BLaER1 (cell line): ENCODE results near the gene VGLL3.

ENCODE experiments used
- H3K27ac ChIP-seq: shearing (Covaris generic); formaldehyde crosslinking; 2 replicates; pipeline ENCODE4 v1.8.1; 2022
- H3K27me3 ChIP-seq: shearing (Covaris generic); formaldehyde crosslinking; 2 replicates; pipeline ENCODE4 v1.8.1; 2022
- H3K36me3 ChIP-seq: shearing (Covaris generic); formaldehyde crosslinking; 2 replicates; pipeline ENCODE4 v1.8.1; 2022
- H3K4me1 ChIP-seq: shearing (Covaris generic); formaldehyde crosslinking; 2 replicates; pipeline ENCODE4 v1.8.1; 2022
- H3K4me2 ChIP-seq: shearing (Covaris generic); formaldehyde crosslinking; 2 replicates; pipeline ENCODE4 v1.8.1; 2022
- H3K4me3 ChIP-seq: shearing (Covaris generic); formaldehyde crosslinking; 2 replicates; pipeline ENCODE4 v1.8.1; 2022
- H3K9ac ChIP-seq: shearing (Covaris generic); formaldehyde crosslinking; 2 replicates; pipeline ENCODE4 v1.8.1; 2022
- H3K9me3 ChIP-seq: shearing (Covaris generic); formaldehyde crosslinking; 2 replicates; pipeline ENCODE4 v1.8.1; 2022
- H4K20me1 ChIP-seq: shearing (Covaris generic); formaldehyde crosslinking; 2 replicates; pipeline ENCODE4 v1.8.1; 2022
- Cebpa-rat ChIP-seq: shearing (Covaris generic); IDR thresholded peaks from 2 replicates; pipeline ENCODE4 v1.8.1; 2022

The VGLL3 gene

GRCh38 chr3:87004883-87005282, 13.9 kb upstream of the VGLL3 start:
- no peaks in the 10 kb centered on the region for H3K36me3 ChIP-seq
- H4K20me1 ChIP-seq, result no peaks in the 10 kb centered on the region
- no peaks in the 10 kb centered on the region for H3K9me3 ChIP-seq
- no peak overlapping the region for H3K4me2 ChIP-seq
- H3K9ac ChIP-seq, result no peak overlapping the region
- no peak overlapping the region for H3K27ac ChIP-seq
- no peak for TF ChIP-seq Cebpa-rat
- H3K27me3 ChIP-seq, result no peaks in the 10 kb centered on the region
- no peaks in the 10 kb centered on the region for H3K4me1 ChIP-seq
- H3K4me3 ChIP-seq, result no peak overlapping the region

GRCh38 chr3:87002346-87002745, 11.4 kb upstream of the VGLL3 start:
- Histone ChIP-seq H4K20me1 (no peaks in the 10 kb centered on the region), H3K27ac (no peak overlapping the region), H3K9ac (no peak overlapping the region), H3K4me1 (no peaks in the 10 kb centered on the region), H3K4me2 (no peak overlapping the region), H3K27me3 (no peaks in the 10 kb centered on the region), H3K9me3 (no peaks in the 10 kb centered on the region), H3K36me3 (no peaks in the 10 kb centered on the region), H3K4me3 (no peak overlapping the region)
- TF ChIP-seq Cebpa-rat, result no peak

GRCh38 chr3:87001473-87002098, 10.6 kb upstream of the VGLL3 start:
- no peaks in the 10 kb centered on the region for H3K27me3 ChIP-seq
- no peaks in the 10 kb centered on the region for H3K4me1 ChIP-seq
- no peaks in the 10 kb centered on the region for H3K9me3 ChIP-seq
- TF ChIP-seq Cebpa-rat, result no peak
- H3K9ac ChIP-seq, result no peak overlapping the region
- H3K27ac ChIP-seq, result no peak overlapping the region
- H4K20me1 ChIP-seq, result no peaks in the 10 kb centered on the region
- H3K4me2 ChIP-seq, result no peak overlapping the region
- no peaks in the 10 kb centered on the region for H3K36me3 ChIP-seq
- H3K4me3 ChIP-seq, result no peak overlapping the region

- no peaks in the 10 kb centered on the region for H3K4me1 ChIP-seq
- H4K20me1 ChIP-seq, result no peaks in the 10 kb centered on the region
- H3K4me3 ChIP-seq, result no peak overlapping the region
- no peaks in the 10 kb centered on the region for H3K36me3 ChIP-seq
- H3K27me3 ChIP-seq, result no peaks in the 10 kb centered on the region
- no peak overlapping the region for H3K27ac ChIP-seq
- no peak overlapping the region for H3K9ac ChIP-seq
- no peaks in the 10 kb centered on the region for H3K9me3 ChIP-seq
- TF ChIP-seq Cebpa-rat, result no peak
- H3K4me2 ChIP-seq, result no peak overlapping the region
Measured at GRCh38 chr3:87000940-87001339, 10.0 kb upstream of the VGLL3 start.

GRCh38 chr3:86998569-86998968, 7.6 kb upstream of the VGLL3 start:
- Histone ChIP-seq H3K27me3 (no peaks in the 10 kb centered on the region), H4K20me1 (no peaks in the 10 kb centered on the region), H3K27ac (no peak overlapping the region), H3K4me2 (no peak overlapping the region), H3K9me3 (no peaks in the 10 kb centered on the region), H3K36me3 (no peaks in the 10 kb centered on the region), H3K4me3 (no peak overlapping the region), H3K9ac (no peak overlapping the region), H3K4me1 (no peaks in the 10 kb centered on the region)
- no peak for TF ChIP-seq Cebpa-rat

- H3K4me2 ChIP-seq, result no peak overlapping the region
Measured at GRCh38 chr3:86996261-86996955, 5.5 kb upstream of the VGLL3 start.

GRCh38 chr3:86995537-86995936, 4.6 kb upstream of the VGLL3 start:
- no peak overlapping the region for H3K4me2 ChIP-seq
- no peak for TF ChIP-seq Cebpa-rat
- H4K20me1 ChIP-seq, result no peaks in the 10 kb centered on the region
- H3K36me3 ChIP-seq, result no peaks in the 10 kb centered on the region
- H3K9ac ChIP-seq, result no peak overlapping the region
- H3K27me3 ChIP-seq, result peaks cover 10% of the 10 kb centered on the region
- no peak overlapping the region for H3K4me3 ChIP-seq
- no peaks in the 10 kb centered on the region for H3K4me1 ChIP-seq
- H3K27ac ChIP-seq, result no peak overlapping the region
- H3K9me3 ChIP-seq, result peaks cover 4% of the 10 kb centered on the region

More at GRCh38 chr3:86996261-86996955, 5.5 kb upstream of the VGLL3 start:
- Histone ChIP-seq H4K20me1 (no peaks in the 10 kb centered on the region), H3K9ac (no peak overlapping the region), H3K4me3 (no peak overlapping the region), H3K27ac (no peak overlapping the region), H3K4me1 (no peaks in the 10 kb centered on the region), H3K9me3 (no peaks in the 10 kb centered on the region), H3K36me3 (no peaks in the 10 kb centered on the region), H3K27me3 (peaks cover under 1% of the 10 kb centered on the region; the same call in 1 of the 2 replicates)
- TF ChIP-seq Cebpa-rat, result no peak

GRCh38 chr3:86993704-86994103, 2.8 kb upstream of the VGLL3 start:
- Histone ChIP-seq H4K20me1 (no peaks in the 10 kb centered on the region), H3K9ac (no peak overlapping the region), H3K9me3 (peaks cover 7% of the 10 kb centered on the region), H3K36me3 (no peaks in the 10 kb centered on the region), H3K4me1 (no peaks in the 10 kb centered on the region), H3K27me3 (peaks cover 21% of the 10 kb centered on the region), H3K4me3 (no peak overlapping the region), H3K4me2 (no peak overlapping the region), H3K27ac (no peak overlapping the region)
- no peak for TF ChIP-seq Cebpa-rat

GRCh38 chr3:86991840-86992435, 989 bp upstream of the VGLL3 start:
- H3K4me2 ChIP-seq, result peak overlapping the region; percentile 86
- H3K27ac ChIP-seq, result no peak overlapping the region
- no peak for TF ChIP-seq Cebpa-rat
- H3K36me3 ChIP-seq, result no peaks in the 10 kb centered on the region
- H3K4me3 ChIP-seq, result peak overlapping the region; percentile 66; the same call in 1 of the 2 replicates
- H3K9me3 ChIP-seq, result peaks cover 7% of the 10 kb centered on the region
- no peak overlapping the region for H3K9ac ChIP-seq
- H3K27me3 ChIP-seq, result peaks cover 21% of the 10 kb centered on the region
- H3K4me1 ChIP-seq, result no peaks in the 10 kb centered on the region
- no peaks in the 10 kb centered on the region for H4K20me1 ChIP-seq

GRCh38 chr3:86991482-86991815, 500 bp upstream of the VGLL3 start:
- Histone ChIP-seq H3K27ac (no peak overlapping the region), H3K4me3 (peak overlapping the region; percentile 66), H3K4me1 (no peaks in the 10 kb centered on the region), H3K36me3 (no peaks in the 10 kb centered on the region), H3K9me3 (peaks cover 7% of the 10 kb centered on the region), H4K20me1 (no peaks in the 10 kb centered on the region), H3K27me3 (peaks cover 21% of the 10 kb centered on the region), H3K9ac (no peak overlapping the region), H3K4me2 (peak overlapping the region; percentile 86)
- TF ChIP-seq Cebpa-rat, result no peak
